ENCODE data around the gene GGNBP2.

- TF ChIP-seq CTCF (IDR thresholded peaks at IDR 0.05; ENCODE audit: poor library complexity, severe bottlenecking) (no peak), TAF1 (IDR thresholded peaks at IDR 0.05; ENCODE audit: low read depth) (no peak), SMC3 (conservative IDR thresholded peaks at IDR 0.05; ENCODE audit: poor library complexity) (no peak), EP300 (conservative IDR thresholded peaks at IDR 0.05; ENCODE audit: poor library complexity, severe bottlenecking) (no peak)
These were observed 3.1 kb downstream of the GGNBP2 start for GRCh38 chr17:36547776-36548175.

Data from neural cell (in vitro differentiated cells).